Osteocyte (in vitro differentiated cells): ENCODE data around the gene TKFC. TPM values are rescaled to one million over a fixed set of nuclear protein-coding genes. Genes with fewer than 3 reads are reported as not detected.

ENCODE experiments used
- DNase-seq: peaks from one replicate; pipeline ENCODE4 v3.0.0; 2021; ENCODE audit warnings: mixed read lengths; ENCODE audit not compliant: unreplicated experiment; ENCODE audit errors: extremely low spot score
- H3K27ac Mint-ChIP-seq: one replicate; pipeline ENCODE4 v1.8.0; 2021; ENCODE audit warnings: mild to moderate bottlenecking, mixed read lengths; ENCODE audit not compliant: unreplicated experiment
- H3K27me3 Mint-ChIP-seq: one replicate; pipeline ENCODE4 v1.8.0; 2021; ENCODE audit warnings: mixed read lengths; ENCODE audit not compliant: unreplicated experiment
- H3K36me3 Mint-ChIP-seq: one replicate; pipeline ENCODE4 v1.8.0; 2021; ENCODE audit warnings: mixed read lengths; ENCODE audit not compliant: unreplicated experiment
- H3K4me1 Mint-ChIP-seq: one replicate; pipeline ENCODE4 v1.8.0; 2021; ENCODE audit warnings: mixed read lengths; ENCODE audit not compliant: unreplicated experiment
- H3K4me3 Mint-ChIP-seq: one replicate; pipeline ENCODE4 v1.8.0; 2021; ENCODE audit warnings: mild to moderate bottlenecking, moderate library complexity, mixed read lengths; ENCODE audit not compliant: unreplicated experiment
- H3K9me3 Mint-ChIP-seq: one replicate; pipeline ENCODE4 v1.8.0; 2021; ENCODE audit warnings: mixed read lengths; ENCODE audit not compliant: unreplicated experiment
- CTCF ChIP-seq: fragments of 200-600 bp; sonication (generic); IDR thresholded peaks from 2 replicates; pipeline ENCODE4 v1.5.0; 2021; ENCODE audit warnings: antibody characterized with exemption, mild to moderate bottlenecking, moderate library complexity
- total RNA-seq: library from RNA; stranded (reverse); gene quantifications from 2 replicates; pipeline ENCODE4 v1.2.1, GENCODE V29; 2021

TKFC gene
- total RNA-seq, 1 donor from 2014 or later, result 41.7 TPM

DNA sequence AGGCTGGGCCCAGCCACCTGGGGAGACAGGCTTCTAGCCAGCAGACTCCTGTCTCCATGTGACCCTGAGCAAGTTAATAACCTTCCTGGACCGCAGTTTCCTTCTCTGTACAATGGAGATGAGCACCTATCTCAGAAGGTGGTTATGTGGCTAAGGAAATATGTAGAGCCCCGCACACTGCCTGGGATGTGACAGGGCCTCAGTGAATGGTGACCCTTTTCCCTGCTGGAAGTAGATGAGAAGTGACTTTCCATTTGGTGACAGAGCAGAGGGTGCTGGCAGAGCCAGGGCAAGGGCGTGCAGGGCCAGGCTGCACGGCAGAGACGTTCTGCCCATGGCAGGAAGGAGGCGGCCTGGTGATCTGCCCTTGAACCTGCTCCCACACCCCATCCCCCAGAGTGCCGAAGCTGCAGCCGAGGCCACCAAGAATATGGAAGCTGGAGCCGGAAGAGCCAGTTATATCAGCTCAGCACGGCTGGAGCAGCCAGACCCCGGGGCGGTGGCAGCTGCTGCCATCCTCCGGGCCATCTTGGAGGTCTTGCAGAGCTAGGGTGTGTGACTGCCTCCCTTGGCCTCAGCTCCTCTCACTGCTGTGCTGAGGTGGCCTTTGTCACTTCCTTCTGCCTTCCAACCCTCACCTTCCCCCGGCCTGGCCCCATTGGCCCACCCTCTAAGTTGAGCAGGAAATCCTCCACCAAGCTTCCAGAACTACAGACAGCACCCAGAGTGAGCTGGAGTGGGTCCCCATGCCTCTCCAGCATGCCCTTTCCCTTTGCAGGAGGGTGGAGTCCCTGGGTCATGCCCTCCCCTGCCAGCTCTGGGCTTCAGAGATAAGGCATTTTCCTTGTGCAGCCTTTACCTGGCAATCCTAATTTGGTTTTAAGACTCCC is 13.2 kb downstream of the TKFC start:
- Mint-ChIP-seq H3K9me3 (no peaks in the 10 kb centered on the region), H3K36me3 (peaks cover 7% of the 10 kb centered on the region), H3K27ac (no peak overlapping the region), H3K27me3 (no peaks in the 10 kb centered on the region), H3K4me1 (peaks cover 2% of the 10 kb centered on the region), H3K4me3 (no peak overlapping the region)
- no peak for TF ChIP-seq CTCF
- DNase-seq, result no peak

DNA sequence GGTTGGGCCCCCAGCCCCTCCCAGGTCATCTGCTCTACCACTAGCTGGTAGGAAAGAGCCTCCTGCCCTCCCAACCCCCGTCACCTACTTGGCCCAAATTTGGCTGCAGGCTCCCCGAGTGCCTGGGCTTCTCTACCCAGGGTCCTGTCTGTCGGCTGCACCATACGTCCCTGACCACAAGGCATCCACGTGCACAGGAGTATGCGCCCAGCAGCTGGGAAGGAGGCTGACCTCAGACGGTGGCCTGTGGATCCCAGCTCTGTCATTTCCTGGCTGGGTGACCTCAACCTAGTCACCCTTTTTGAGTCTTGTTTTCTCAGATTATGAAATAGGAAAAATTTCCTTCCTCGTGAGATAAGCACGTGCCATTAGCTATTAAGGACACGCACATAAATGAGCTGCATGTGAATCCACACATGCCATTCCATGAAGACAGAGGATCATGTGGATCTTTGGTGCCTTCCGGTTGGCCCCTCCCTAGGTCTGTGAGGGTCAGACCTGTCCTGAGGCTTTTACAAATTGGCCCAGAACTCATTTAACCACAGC is 15.0 kb downstream of the TKFC start:
- H3K36me3 Mint-ChIP-seq, result peaks cover 9% of the 10 kb centered on the region
- H3K4me3 Mint-ChIP-seq, result no peak overlapping the region
- no peaks in the 10 kb centered on the region for H3K27me3 Mint-ChIP-seq
- peaks cover 2% of the 10 kb centered on the region for H3K4me1 Mint-ChIP-seq
- DNase-seq, result no peak
- H3K9me3 Mint-ChIP-seq, result no peaks in the 10 kb centered on the region
- no peak overlapping the region for H3K27ac Mint-ChIP-seq
- TF ChIP-seq CTCF, result no peak

GRCh38 chr11:61349189-61349751 is 16.2 kb downstream of the TKFC start:
- Mint-ChIP-seq H3K27me3 (no peaks in the 10 kb centered on the region), H3K4me1 (peaks cover 2% of the 10 kb centered on the region), H3K27ac (no peak overlapping the region), H3K9me3 (no peaks in the 10 kb centered on the region), H3K36me3 (peaks cover 16% of the 10 kb centered on the region), H3K4me3 (no peak overlapping the region)
- DNase-seq, result no peak
- TF ChIP-seq CTCF, result no peak

- H3K4me3 Mint-ChIP-seq, result no peak overlapping the region
- no peaks in the 10 kb centered on the region for H3K9me3 Mint-ChIP-seq
- no peaks in the 10 kb centered on the region for H3K4me1 Mint-ChIP-seq
- H3K27ac Mint-ChIP-seq, result no peak overlapping the region
- no peak for DNase-seq
- no peak for TF ChIP-seq CTCF
- H3K27me3 Mint-ChIP-seq, result no peaks in the 10 kb centered on the region
- H3K36me3 Mint-ChIP-seq, result peaks cover 16% of the 10 kb centered on the region
Observed at GRCh38 chr11:61349916-61350315, 16.9 kb downstream of the TKFC start.

- no peak for DNase-seq
- no peak for TF ChIP-seq CTCF
- Mint-ChIP-seq H3K4me1 (no peaks in the 10 kb centered on the region), H3K4me3 (no peak overlapping the region), H3K27me3 (no peaks in the 10 kb centered on the region), H3K36me3 (peaks cover 16% of the 10 kb centered on the region), H3K9me3 (no peaks in the 10 kb centered on the region), H3K27ac (no peak overlapping the region)
Observed at GRCh38 chr11:61350336-61350735, 17.3 kb downstream of the TKFC start.
